H1 (cell line): ENCODE results near the gene COQ7. TPM values are rescaled to one million over a fixed set of nuclear protein-coding genes. Genes with fewer than 3 reads are reported as not detected.

Experiments used
- CTCF ChIA-PET: fragments of 300-600 bp; sonication (Branson Sonifier 250); formaldehyde crosslinking; loops from one replicate; lab custom pipeline; 2021; ENCODE audit not compliant: partially characterized antibody; lab: Charles Lee
- POLR2A ChIA-PET: fragments of 300-600 bp; sonication (Branson Sonifier 250); formaldehyde crosslinking; loops from one replicate; lab custom pipeline; 2021; ENCODE audit warnings: inconsistent platforms; ENCODE audit not compliant: partially characterized antibody; lab: Charles Lee
- DNase-seq, 2 experiments: peaks; one replicate each; pipeline versions ENCODE4 v3.0.0 to v3.0.0-alpha.2; 2010 to 2022; ENCODE audit warnings: low spot score in 2 of 2, low read depth in 1 of 2, mixed read lengths in 1 of 2
- FAIRE-seq: peaks from 2 replicates; lab custom pipeline; 2011; peaks lifted over from hg19 to GRCh38; lab: Jason Lieb, UNC
- H2AFZ ChIP-seq: 2 replicates; pipeline ENCODE4 v1.8.1; 2012; ENCODE audit warnings: low read length, inconsistent platforms
- H2AK5ac ChIP-seq: 2 replicates; pipeline ENCODE4 v1.6.1; 2013; ENCODE audit warnings: low read depth, low read length
- H2BK120ac ChIP-seq: replicated peaks from 2 replicates; pipeline ENCODE3; 2013; ENCODE audit warnings: low read depth, low read length, inconsistent platforms
- H2BK12ac ChIP-seq: 2 replicates; pipeline ENCODE4 v1.6.1; 2013; ENCODE audit warnings: low read depth, low read length
- H2BK15ac ChIP-seq: 2 replicates; pipeline ENCODE4 v1.6.1; 2013; ENCODE audit warnings: low read length
- H2BK20ac ChIP-seq: 2 replicates; pipeline ENCODE4 v1.6.1; 2013; ENCODE audit warnings: low read length
- H2BK5ac ChIP-seq: 2 replicates; pipeline ENCODE4 v1.6.1; 2013; ENCODE audit warnings: low read depth, low read length
- H3K14ac ChIP-seq: 2 replicates; pipeline ENCODE4 v1.6.1; 2013; ENCODE audit warnings: inconsistent platforms; ENCODE audit not compliant: insufficient read length
- H3K18ac ChIP-seq: 2 replicates; pipeline ENCODE4 v1.6.1; 2013; ENCODE audit warnings: low read length; ENCODE audit errors: extremely low read depth
- H3K23ac ChIP-seq: 2 replicates; pipeline ENCODE4 v1.6.1; 2013; ENCODE audit warnings: inconsistent platforms; ENCODE audit not compliant: insufficient read length
- H3K23me2 ChIP-seq: 2 replicates; pipeline ENCODE4 v1.6.1; 2013; ENCODE audit warnings: low read depth, low read length
- H3K27ac ChIP-seq: 2 replicates; pipeline ENCODE4 v1.6.1; 2011; ENCODE audit warnings: low read depth, low read length, inconsistent platforms
- H3K27me3 ChIP-seq, 4 experiments: replicated peaks in 1 of 4; 1 replicate in 1 of 4; 2 replicates in 3 of 4; pipeline versions ENCODE4 v1.6.1 to v1.8.1; 2011 to 2013; ENCODE audit warnings: low read length in 3 of 4, mild to moderate bottlenecking in 3 of 4, inconsistent platforms in 2 of 4, mixed read lengths in 2 of 4, moderate library complexity in 1 of 4; ENCODE audit not compliant: control insufficient read depth in 3 of 4, insufficient read depth in 3 of 4; ENCODE audit errors: extremely low read depth in 1 of 4
- H3K36me3 ChIP-seq, 4 experiments: 2 replicates each; pipeline versions ENCODE4 v1.6.1 to v1.8.1; 2011 to 2013; ENCODE audit warnings: mild to moderate bottlenecking in 4 of 4, low read length in 3 of 4, moderate library complexity in 2 of 4, control low read depth in 1 of 4, inconsistent platforms in 1 of 4; ENCODE audit not compliant: insufficient read depth in 4 of 4, control insufficient read depth in 2 of 4
- H3K4ac ChIP-seq: replicated peaks from 2 replicates; pipeline ENCODE3; 2013; ENCODE audit warnings: low read length, low read depth, mixed read lengths, inconsistent platforms; ENCODE audit not compliant: insufficient read length
- H3K4me1 ChIP-seq, 4 experiments: replicated peaks in 1 of 4; 1 replicate in 1 of 4; 2 replicates in 3 of 4; pipeline versions ENCODE4 v1.6.1 to v1.8.1; 2011 to 2013; ENCODE audit warnings: low read length in 3 of 4, inconsistent platforms in 2 of 4, mixed read lengths in 1 of 4; ENCODE audit not compliant: insufficient read depth in 4 of 4, control insufficient read depth in 3 of 4
- H3K4me2 ChIP-seq, 2 experiments: 2 replicates each; pipeline versions ENCODE4 v1.6.1 to v1.8.1; 2011 to 2013; ENCODE audit warnings: low read depth in 2 of 2, low read length in 2 of 2, control low read depth in 1 of 2, inconsistent platforms in 1 of 2, mild to moderate bottlenecking in 1 of 2; ENCODE audit not compliant: insufficient read depth in 1 of 2
- H3K4me3 ChIP-seq, 4 experiments: fragments of 200-600, 300-600 bp in 1 of 4; sonication (generic), shearing (Covaris generic), sonication (Bioruptor Twin) in 1 of 4; 2 replicates each; pipeline versions ENCODE4 v1.5.1 to v1.8.1; 2011 to 2016; ENCODE audit warnings: low read length in 4 of 4, low read depth in 3 of 4, control low read depth in 2 of 4, inconsistent platforms in 2 of 4, mild to moderate bottlenecking in 2 of 4, mixed read lengths in 1 of 4, moderate library complexity in 1 of 4; ENCODE audit not compliant: insufficient read depth in 2 of 4; ENCODE audit errors: extremely low read depth in 1 of 4
- H3K56ac ChIP-seq: replicated peaks from 2 replicates; pipeline ENCODE3; 2013; ENCODE audit warnings: low read depth, mild to moderate bottlenecking, mixed read lengths, low read length, inconsistent platforms; ENCODE audit not compliant: insufficient read length
- H3K79me1 ChIP-seq: 2 replicates; pipeline ENCODE4 v1.6.1; 2013; ENCODE audit warnings: low read depth, low read length, control low read depth
- H3K79me2 ChIP-seq, 2 experiments: 2 replicates each; pipeline versions ENCODE4 v1.6.1 to v1.8.1; 2012 to 2013; ENCODE audit warnings: low read length in 2 of 2, mild to moderate bottlenecking in 2 of 2, inconsistent platforms in 1 of 2; ENCODE audit not compliant: insufficient read depth in 2 of 2, control insufficient read depth in 1 of 2
- H3K9ac ChIP-seq, 4 experiments: replicated peaks in 1 of 4; 1 replicate in 1 of 4; 2 replicates in 3 of 4; pipeline versions ENCODE4 v1.6.1 to v1.8.1; 2011 to 2013; ENCODE audit warnings: low read depth in 3 of 4, low read length in 3 of 4, control low read depth in 2 of 4, mild to moderate bottlenecking in 2 of 4, moderate library complexity in 2 of 4, inconsistent platforms in 1 of 4; ENCODE audit errors: extremely low read depth in 1 of 4
- H3K9me3 ChIP-seq, 2 experiments: 2 replicates each; pipeline versions ENCODE4 v1.6.1 to v1.8.1; 2012 to 2013; ENCODE audit warnings: mild to moderate bottlenecking in 2 of 2, moderate library complexity in 2 of 2, control low read depth in 1 of 2, inconsistent platforms in 1 of 2, low read depth in 1 of 2, low read length in 1 of 2, mixed read lengths in 1 of 2; ENCODE audit not compliant: insufficient read depth in 2 of 2
- H4K20me1 ChIP-seq, 2 experiments: replicated peaks in 1 of 2; 2 replicates each; pipeline versions ENCODE3 to v1.8.1; 2011 to 2013; ENCODE audit warnings: inconsistent platforms in 2 of 2, low read length in 2 of 2, mild to moderate bottlenecking in 1 of 2; ENCODE audit not compliant: insufficient read depth in 2 of 2, control insufficient read depth in 1 of 2
- H4K5ac ChIP-seq: 2 replicates; pipeline ENCODE4 v1.6.1; 2013; ENCODE audit warnings: low read length, low read depth, mixed read lengths, inconsistent platforms; ENCODE audit not compliant: insufficient read length
- H4K8ac ChIP-seq: 2 replicates; pipeline ENCODE4 v1.8.0; 2013; ENCODE audit warnings: mild to moderate bottlenecking, moderate library complexity, low read length, inconsistent platforms; ENCODE audit not compliant: insufficient read depth; ENCODE audit errors: extremely low read depth
- H4K91ac ChIP-seq: replicated peaks from 2 replicates; pipeline ENCODE3; 2013; ENCODE audit warnings: low read length, mixed read lengths, inconsistent platforms; ENCODE audit not compliant: insufficient read length
- BACH1 ChIP-seq: IDR thresholded peaks from 2 replicates; pipeline ENCODE4 v1.6.1; 2012; ENCODE audit warnings: low read length, improper control_type of control experiment
- CBX8 ChIP-seq: fragments of 300-800, 300-1000 bp; sonication (generic); IDR thresholded peaks from 2 replicates; pipeline ENCODE4 v1.7.1; 2016; ENCODE audit warnings: low read depth, low read length, borderline replicate concordance
- PHF8 ChIP-seq: fragments of 200-600 bp; sonication (generic); conservative IDR thresholded peaks from 2 replicates; pipeline ENCODE4 v1.7.1; 2012; ENCODE audit warnings: low read depth, mild to moderate bottlenecking, inconsistent platforms, low read length, moderate library complexity
- SIRT6 ChIP-seq: IDR thresholded peaks from one replicate; pipeline ENCODE4 v1.7.1; 2012; ENCODE audit warnings: low read length, inconsistent platforms
- YY1 ChIP-seq: IDR thresholded peaks from 2 replicates; pipeline ENCODE4 v1.6.1; 2011; ENCODE audit warnings: low read depth, mild to moderate bottlenecking, low read length
- ZNF274 ChIP-seq: IDR thresholded peaks from 2 replicates; pipeline ENCODE4 v1.7.0; 2012; ENCODE audit warnings: low read length, borderline replicate concordance; ENCODE audit errors: extremely low read depth
- WGBS, 2 experiments: shearing (Covaris generic) in 1 of 2; methylation state at CpG; one replicate each; pipeline versions ENCODE4 v1.1.6 to v1.1.7; 2013 to 2015; ENCODE audit warnings: low lambda C conversion rate in 2 of 2, mixed read lengths in 2 of 2, inconsistent platforms in 1 of 2, low coverage in 1 of 2, missing lambda C conversion rate in 1 of 2; ENCODE audit not compliant: insufficient replicate concordance in 2 of 2, insufficient coverage in 1 of 2, insufficient read length in 1 of 2; ENCODE audit errors: extremely low coverage in 1 of 2, missing lambda C conversion rate in 1 of 2; 5-methylcytosine and 5-hydroxymethylcytosine counted together
- polyA plus RNA-seq, 7 experiments: library from polyadenylated mRNA; depleted of rRNA in 3 of 7; stranded (reverse) in 5 of 7; unstranded in 2 of 7; fragments of >200 nt in 5 of 7; fragments of 200-250 nt in 2 of 7; gene quantifications; 1 replicate in 5 of 7; 2 replicates in 1 of 7; 4 replicates in 1 of 7; pipeline versions ENCODE4 v1.2.1 to v1.2.3, GENCODE V29; 2011 to 2013; ENCODE audit warnings: missing spikeins in 2 of 7, mixed read lengths in 2 of 7
- total RNA-seq: library from RNA; stranded (reverse); fragmentation: NEBNext Ultra II Directional; extraction: Animal tissue kit (Norgen Biotek cat#: 25700); gene quantifications from 2 replicates; pipeline ENCODE4 v1.2.1, GENCODE V29; 2021
- TF ChIP-seq, protein P1 (sequence below): IDR thresholded peaks from 2 replicates; pipeline ENCODE4 v1.6.1; 2012; ENCODE audit warnings: inconsistent platforms

COQ7 gene
- total and polyA plus RNA-seq, 2 of the 8 experiments (the other 6 are each of a cell fraction or from before 2014, with no cell fraction given) = 7.1 to 15.2 TPM

DNA sequence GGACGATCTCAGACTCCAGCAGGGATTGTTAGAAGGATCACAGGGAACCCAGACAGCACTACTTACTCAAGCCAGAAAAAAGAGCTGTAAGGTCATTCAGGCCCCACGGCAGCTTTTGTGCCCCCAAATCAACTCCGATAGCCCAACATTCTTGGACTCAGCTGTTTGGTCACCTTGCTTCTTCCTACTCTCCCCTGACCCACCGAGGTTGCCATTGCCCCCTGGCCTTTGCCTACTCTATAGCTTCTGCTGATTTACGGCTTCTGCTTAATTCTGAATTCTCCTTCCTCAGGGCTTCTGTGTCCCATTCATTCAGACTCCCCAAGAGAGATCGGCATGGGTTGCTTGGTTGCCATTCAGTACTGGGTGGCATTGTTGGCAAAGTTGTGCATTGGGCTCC, 37.7 kb downstream of the COQ7 start:
- Histone ChIP-seq H3K23ac (no peak overlapping the region), H3K79me1 (no peaks in the 10 kb centered on the region), H4K5ac (no peak overlapping the region), H3K79me2 (no peaks in the 10 kb centered on the region), H3K27me3 (no peaks in the 10 kb centered on the region), H3K14ac (no peak overlapping the region), H3K4ac (no peak overlapping the region), H2BK12ac (no peak overlapping the region), H3K4me1 (peaks cover 0 to 3% (median 0%) of the 10 kb centered on the region in 4 experiments; a peak in 1 of 7 replicates), H4K8ac (no peak overlapping the region), H3K4me3 (no peak overlapping the region), H4K91ac (no peak overlapping the region), H2AK5ac (no peak overlapping the region), H3K9ac (no peak overlapping the region), H2BK120ac (no peak overlapping the region), H3K23me2 (no peaks in the 10 kb centered on the region), H3K9me3 (no peaks in the 10 kb centered on the region), H3K36me3 (no peaks in the 10 kb centered on the region), H2BK20ac (no peak overlapping the region), H4K20me1 (no peaks in the 10 kb centered on the region), H3K18ac (no peak overlapping the region), H3K27ac (no peak overlapping the region), H2BK15ac (no peak overlapping the region), H3K4me2 (no peak overlapping the region), H3K56ac (no peak overlapping the region), H2BK5ac (no peak overlapping the region), H2AFZ (no peak overlapping the region)
- ChIA-PET POLR2A (interaction anchor here (1.5 kb wide), 1 partner anchor 38 kb away, joined by 3 read pairs; the partner anchor contains the start of gene COQ7), CTCF (interaction anchor here (0.5 to 5.2 kb wide), 9 partner anchors 9 to 234 kb away, joined by 3 to 27 read pairs (median 3); partner anchors contain the start of gene ITPRIPL2)
- FAIRE-seq = no peak
- DNase-seq = no peak
- 94% methylated on average over 6 of the region's 6 CpGs; no CpG with 5 or more reads in 1 of the 2 experiments for WGBS, 2 experiments
- TF ChIP-seq BACH1 = no peak
- TF ChIP-seq, protein P1, sequence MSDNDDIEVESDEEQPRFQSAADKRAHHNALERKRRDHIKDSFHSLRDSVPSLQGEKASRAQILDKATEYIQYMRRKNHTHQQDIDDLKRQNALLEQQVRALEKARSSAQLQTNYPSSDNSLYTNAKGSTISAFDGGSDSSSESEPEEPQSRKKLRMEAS = no peak
- no peak for TF ChIP-seq PHF8
- TF ChIP-seq SIRT6 = no peak
- TF ChIP-seq CBX8 = no peak
- TF ChIP-seq YY1 = no peak
- no peak for TF ChIP-seq ZNF274
